Measurements from ENCODE around the gene HIC1.

GRCh38 chr17:2064147-2064489, 9.2 kb downstream of the HIC1 start:
- TF ChIP-seq CTCF (IDR thresholded peaks at IDR 0.05) (no peak), POLR2A (IDR thresholded peaks at IDR 0.05) (no peak)
